Fibroblast of lung (primary cell): Measurements from ENCODE around the gene EXOSC10. TPM values are rescaled to one million over a fixed set of nuclear protein-coding genes. Genes with fewer than 3 reads are reported as not detected.

ENCODE experiments used
- DNase-seq, 2 donors: peaks; one replicate each; pipeline versions ENCODE4 v3.0.0 to v3.0.0-alpha.2; 2010; ENCODE audit warnings: low read depth in 2 of 2
- H2AFZ ChIP-seq: 2 replicates; pipeline ENCODE4 v1.5.1; 2012; ENCODE audit warnings: low read length, control low read depth, inconsistent platforms
- H3K27ac ChIP-seq: 2 replicates; pipeline ENCODE4 v1.5.1; 2011; ENCODE audit warnings: low read length, control low read depth; ENCODE audit not compliant: insufficient read depth
- H3K27me3 ChIP-seq: 2 replicates; pipeline ENCODE4 v1.5.1; 2011; ENCODE audit warnings: mild to moderate bottlenecking, low read length; ENCODE audit not compliant: control insufficient read depth, insufficient read depth
- H3K36me3 ChIP-seq: 2 replicates; pipeline ENCODE4 v1.5.1; 2011; ENCODE audit warnings: low read length; ENCODE audit not compliant: control insufficient read depth, insufficient read depth
- H3K4me1 ChIP-seq: 2 replicates; pipeline ENCODE4 v1.5.1; 2011; ENCODE audit warnings: low read length; ENCODE audit not compliant: control insufficient read depth, insufficient read depth; ENCODE audit errors: extremely low read depth
- H3K4me2 ChIP-seq: 2 replicates; pipeline ENCODE4 v1.5.1; 2011; ENCODE audit warnings: low read length, control low read depth; ENCODE audit not compliant: insufficient read depth; ENCODE audit errors: extremely low read depth
- H3K4me3 ChIP-seq, 4 experiments: fragments of 200-600 bp in 1 of 4; sonication (generic) in 1 of 4; replicated peaks in 1 of 4; 2 replicates each; pipeline ENCODE4 v1.5.1; 2011 to 2016; ENCODE audit warnings: low read length in 4 of 4, low read depth in 3 of 4, mild to moderate bottlenecking in 3 of 4, control low read depth in 2 of 4, inconsistent platforms in 1 of 4, mixed read lengths in 1 of 4; ENCODE audit not compliant: insufficient read depth in 1 of 4; ENCODE audit errors: control extremely low read depth in 1 of 4
- H3K79me2 ChIP-seq: 2 replicates; pipeline ENCODE4 v1.5.1; 2012; ENCODE audit warnings: mild to moderate bottlenecking, low read length, inconsistent platforms; ENCODE audit not compliant: control insufficient read depth, insufficient read depth
- H3K9ac ChIP-seq: 2 replicates; pipeline ENCODE4 v1.5.1; 2011; ENCODE audit warnings: mild to moderate bottlenecking, low read length, control low read depth; ENCODE audit not compliant: insufficient read depth
- H3K9me3 ChIP-seq: 2 replicates; pipeline ENCODE4 v1.5.1; 2012; ENCODE audit warnings: low read depth, low read length; ENCODE audit not compliant: control insufficient read depth, insufficient read depth
- H4K20me1 ChIP-seq: 2 replicates; pipeline ENCODE4 v1.5.1; 2011; ENCODE audit warnings: low read length; ENCODE audit not compliant: control insufficient read depth, insufficient read depth; ENCODE audit errors: extremely low read depth
- CTCF ChIP-seq, 2 donors: IDR thresholded peaks in 1 of 2; conservative IDR thresholded peaks in 1 of 2; 1 replicate in 1 of 2; 2 replicates in 1 of 2; pipeline ENCODE4 v1.5.1; 2011 to 2012; ENCODE audit warnings: low read length in 2 of 2, control low read depth in 1 of 2, inconsistent platforms in 1 of 2, low read depth in 1 of 2, mild to moderate bottlenecking in 1 of 2
- EZH2 ChIP-seq: IDR thresholded peaks from 2 replicates; pipeline ENCODE4 v1.5.1; 2012; ENCODE audit warnings: low read length, control low read depth, mild to moderate bottlenecking; ENCODE audit errors: missing control alignments
- polyA plus RNA-seq, 2 donors: library from polyadenylated mRNA; depleted of rRNA in 1 of 2; stranded (reverse) in 1 of 2; unstranded in 1 of 2; fragments of >200 nt; gene quantifications; 2 replicates each; pipeline ENCODE4 v1.2.1, GENCODE V29; 2011 to 2012; ENCODE audit warnings: missing spikeins in 1 of 2
- total RNA-seq: library from RNA; depleted of rRNA; stranded (reverse); fragments of >200 nt; gene quantifications from 2 replicates; pipeline ENCODE4 v1.2.1, GENCODE V29; 2014

Gene EXOSC10
- total and polyA plus RNA-seq, 2 donors (not counting 1 experiment from before 2014, with no cell fraction given): 36.2 to 56.3 TPM

- H3K79me2 ChIP-seq: no peaks in the 10 kb centered on the region
These were observed 35.2 kb upstream of the EXOSC10 start for GRCh38 chr1:11134898-11135266.

GRCh38 chr1:11134251-11134897 lies 34.7 kb upstream of the EXOSC10 start:
- no peak overlapping the region for H3K4me3 ChIP-seq

More at GRCh38 chr1:11134898-11135266, 35.2 kb upstream of the EXOSC10 start:
- H3K36me3 ChIP-seq: peaks cover 21% of the 10 kb centered on the region
- DNase-seq: peak in 1 of 2 donors; percentile 21
- no peak overlapping the region for H3K4me3 ChIP-seq
- H3K4me1 ChIP-seq: peaks cover 25% of the 10 kb centered on the region
- H3K9me3 ChIP-seq: no peaks in the 10 kb centered on the region
- no peak overlapping the region for H2AFZ ChIP-seq
- H3K4me2 ChIP-seq: peak overlapping the region; percentile 54
- peak overlapping the region; percentile 49 for H3K27ac ChIP-seq
- no peaks in the 10 kb centered on the region for H4K20me1 ChIP-seq
- no peak overlapping the region for H3K9ac ChIP-seq
- TF ChIP-seq EZH2: no peak
- no peak for TF ChIP-seq CTCF (conservative IDR thresholded peaks at IDR 0.05 in 1 of 2, IDR thresholded peaks at IDR 0.05 in 1 of 2; ENCODE audit: low read depth in 1 of 2, low read length in 2 of 2)
- H3K27me3 ChIP-seq: no peaks in the 10 kb centered on the region

More at GRCh38 chr1:11134251-11134897, 34.7 kb upstream of the EXOSC10 start:
- H3K9me3 ChIP-seq: no peaks in the 10 kb centered on the region
- no peaks in the 10 kb centered on the region for H3K27me3 ChIP-seq
- no peak for TF ChIP-seq EZH2
- TF ChIP-seq CTCF (conservative IDR thresholded peaks at IDR 0.05 in 1 of 2, IDR thresholded peaks at IDR 0.05 in 1 of 2; ENCODE audit: low read depth in 1 of 2, low read length in 2 of 2): no peak
- H3K36me3 ChIP-seq: peaks cover 22% of the 10 kb centered on the region
- no peaks in the 10 kb centered on the region for H4K20me1 ChIP-seq
- H3K4me2 ChIP-seq: peak overlapping the region; percentile 54
- peaks cover 24% of the 10 kb centered on the region for H3K4me1 ChIP-seq
- peak overlapping the region; percentile 49 for H3K27ac ChIP-seq
- H2AFZ ChIP-seq: no peak overlapping the region
- H3K9ac ChIP-seq: no peak overlapping the region
- H3K79me2 ChIP-seq: no peaks in the 10 kb centered on the region
- DNase-seq: peak; percentile 30 to 34
